GM18909 (cell line): ENCODE results near the gene SLC25A27.

Experiments used
- ATAC-seq: cut with Tn5 transposase; IDR thresholded peaks from one replicate; pipeline ENCODE4 v1.9.1; 2021; ENCODE audit warnings: mild to moderate bottlenecking; ENCODE audit not compliant: unreplicated experiment, poor library complexity

SLC25A27 gene

DNA sequence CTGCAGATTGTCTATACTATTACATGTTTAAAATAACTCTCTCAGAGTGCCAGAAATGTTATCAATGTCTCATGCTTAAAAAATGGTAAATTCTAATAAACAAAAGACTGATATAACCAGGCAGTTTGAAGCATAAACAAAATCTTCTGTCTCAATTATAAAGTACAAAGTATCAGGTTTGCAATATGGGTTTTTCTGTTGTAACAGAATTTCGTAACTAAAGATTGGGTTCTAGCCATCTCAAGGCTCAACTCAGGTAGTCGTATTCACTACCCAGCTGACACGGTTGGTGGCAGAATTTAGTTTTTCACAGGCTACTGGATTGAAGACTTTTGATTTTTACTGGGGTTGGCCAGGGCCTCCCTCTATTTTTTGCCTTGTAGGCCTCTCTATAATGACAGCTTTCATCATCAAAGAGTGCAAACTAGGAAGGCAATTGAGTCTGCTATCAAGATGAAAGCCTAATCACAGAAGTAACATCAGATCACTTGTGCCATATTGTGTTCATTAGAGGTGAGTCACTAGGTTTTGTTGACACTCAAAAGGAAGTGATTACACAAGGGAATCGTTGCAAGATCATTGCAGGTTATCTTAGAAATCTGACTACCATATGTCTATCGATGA lies 3.8 kb upstream of the SLC25A27 start:
- no peak for ATAC-seq

DNA sequence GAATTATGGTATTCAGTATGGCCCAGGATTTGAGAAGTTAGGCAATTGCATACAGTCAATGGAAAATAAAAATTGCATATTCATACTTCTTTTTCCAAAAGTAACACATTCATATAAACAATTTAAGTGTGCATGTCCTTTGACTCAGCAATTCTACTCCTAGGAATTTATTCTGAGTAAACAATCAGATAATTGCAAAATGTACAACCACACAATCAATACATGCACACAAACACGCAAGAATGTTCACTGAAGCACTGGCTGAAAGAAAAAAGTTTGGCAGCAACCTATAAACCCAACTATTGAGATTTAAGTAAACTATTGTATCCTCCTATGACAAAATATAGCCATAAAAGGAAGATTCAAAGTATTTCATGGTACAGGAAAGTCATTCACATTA lies 1.8 kb upstream of the SLC25A27 start:
- ATAC-seq, result no peak

- ATAC-seq, result no peak
Observed at GRCh38 chr6:46651816-46652215, 959 bp upstream of the SLC25A27 start.

- ATAC-seq, result no peak
Observed at GRCh38 chr6:46652232-46652602, 558 bp upstream of the SLC25A27 start.

GRCh38 chr6:46653439-46654195 lies 842 bp downstream of the SLC25A27 start:
- ATAC-seq, result no peak

DNA sequence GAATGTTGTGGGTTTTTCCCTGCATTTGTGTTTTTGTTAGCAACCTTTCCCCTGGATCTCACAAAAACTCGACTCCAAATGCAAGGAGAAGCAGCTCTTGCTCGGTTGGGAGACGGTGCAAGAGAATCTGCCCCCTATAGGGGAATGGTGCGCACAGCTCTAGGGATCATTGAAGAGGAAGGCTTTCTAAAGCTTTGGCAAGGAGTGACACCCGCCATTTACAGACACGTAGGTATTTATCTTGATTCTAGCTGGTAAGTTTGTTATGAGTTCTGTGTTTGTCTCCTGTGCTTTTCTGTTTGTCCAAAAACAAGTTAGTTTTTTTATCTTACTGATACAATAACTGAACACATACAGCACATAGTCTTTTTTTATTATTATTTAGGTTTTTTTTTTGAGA lies 3.0 kb downstream of the SLC25A27 start:
- no peak for ATAC-seq

GRCh38 chr6:46657642-46658041 lies 4.9 kb downstream of the SLC25A27 start:
- ATAC-seq, result no peak

DNA sequence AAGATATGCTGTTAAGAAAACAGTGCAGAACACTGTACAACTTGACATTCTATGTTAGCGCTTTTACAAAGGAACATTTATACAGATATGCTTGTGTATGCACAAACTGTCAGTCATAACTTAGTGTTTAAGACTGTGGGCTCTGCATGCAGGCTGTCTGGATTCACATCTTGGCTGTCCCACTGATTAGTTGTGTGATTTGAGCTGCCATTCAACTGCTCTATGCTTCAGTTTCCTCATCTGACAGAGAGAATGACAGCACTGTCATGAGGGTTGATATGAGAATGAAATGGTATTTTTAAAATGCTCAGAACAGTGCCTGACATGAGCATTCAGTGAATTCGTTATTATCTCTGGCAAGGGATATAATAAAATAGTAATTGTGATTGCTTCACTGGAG lies 8.7 kb downstream of the SLC25A27 start:
- ATAC-seq, result no peak

GRCh38 chr6:46667377-46667776 lies 14.6 kb downstream of the SLC25A27 start:
- ATAC-seq, result no peak

GRCh38 chr6:46674410-46674809 lies 21.6 kb downstream of the SLC25A27 start:
- no peak for ATAC-seq

DNA sequence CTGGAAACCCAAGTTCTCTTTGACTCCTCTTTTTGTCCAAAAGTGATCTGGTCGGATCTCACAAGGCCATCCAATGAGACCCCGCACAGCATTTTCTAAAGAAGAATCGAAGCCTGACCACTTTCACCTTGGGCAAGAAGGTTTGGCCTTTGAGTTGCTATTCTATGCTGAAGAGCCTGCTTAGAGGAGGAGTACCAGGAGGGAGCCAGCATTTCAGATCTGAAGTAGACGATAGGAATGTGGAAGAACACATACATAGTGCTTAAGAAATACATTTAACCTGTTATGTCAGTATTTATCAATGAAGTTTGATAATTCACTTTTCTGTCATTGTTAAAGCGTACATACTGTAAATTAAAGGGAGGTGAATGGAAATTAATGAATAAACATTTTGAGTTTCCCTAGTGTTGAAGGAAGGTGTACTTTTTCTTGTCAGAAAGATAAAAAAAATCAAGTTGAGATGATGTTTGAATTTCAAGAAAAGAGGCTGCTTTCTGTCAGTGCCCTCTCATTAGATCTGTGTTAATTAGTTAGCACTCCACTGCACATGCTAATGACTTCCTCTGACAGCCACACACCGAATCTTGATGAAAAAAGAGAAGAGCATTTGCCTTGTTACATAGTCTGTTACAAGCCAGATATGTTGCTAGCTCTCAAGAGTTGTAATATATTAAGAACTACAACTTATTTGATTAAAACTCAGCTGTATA lies 24.0 kb downstream of the SLC25A27 start:
- ATAC-seq, result no peak

GRCh38 chr6:46677314-46677654 lies 24.5 kb downstream of the SLC25A27 start:
- no peak for ATAC-seq

DNA sequence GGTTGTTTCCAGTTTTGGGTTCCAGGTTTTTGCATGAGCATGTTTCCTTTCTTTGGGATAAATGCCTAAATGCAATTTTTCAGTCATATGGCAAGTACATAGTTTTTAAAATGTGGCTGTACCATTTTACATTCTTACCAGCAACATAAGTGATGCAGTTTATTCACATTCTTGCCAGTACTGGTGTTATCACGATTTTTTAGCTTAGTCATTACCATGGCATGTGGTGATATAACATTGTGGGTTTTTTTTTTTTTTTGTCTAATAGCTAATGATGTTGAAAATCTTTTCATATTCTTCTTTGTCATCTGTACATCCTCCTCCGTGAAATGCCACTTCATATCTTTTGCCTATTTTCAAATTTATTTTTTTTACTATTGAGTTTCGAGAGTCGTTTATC lies 32.0 kb downstream of the SLC25A27 start:
- no peak for ATAC-seq

DNA sequence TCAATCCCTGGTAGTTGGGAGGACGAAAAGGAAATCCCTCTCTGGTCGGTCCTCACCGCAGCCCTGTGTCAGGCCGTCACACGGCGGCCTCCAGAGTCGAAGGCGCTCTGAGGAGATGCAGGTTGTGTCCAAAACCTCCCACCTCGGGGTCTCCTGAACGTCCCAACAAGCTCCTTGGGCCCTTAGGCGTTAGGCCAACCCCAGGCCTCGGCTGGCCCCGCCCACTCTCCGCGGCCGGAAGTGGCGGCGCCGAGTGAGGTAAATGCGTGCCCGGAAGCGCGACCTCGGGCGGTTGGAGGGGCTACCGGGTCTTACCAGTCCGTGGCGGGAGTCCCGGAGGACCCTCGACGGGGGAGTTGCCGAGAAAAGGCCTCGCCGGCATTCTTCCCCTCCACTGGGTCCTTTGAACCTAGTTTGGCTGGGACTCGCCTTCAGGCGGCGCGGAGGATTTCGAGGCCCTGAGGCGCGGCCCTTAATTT lies 34.9 kb downstream of the SLC25A27 start, which contains the start of gene TDRD6:
TSS of gene TDRD6 (plus strand) at position 267 of the 479 bp plus-strand sequence. CDS start 244 bp downstream, outside the sequence.
- ATAC-seq, result no peak

DNA sequence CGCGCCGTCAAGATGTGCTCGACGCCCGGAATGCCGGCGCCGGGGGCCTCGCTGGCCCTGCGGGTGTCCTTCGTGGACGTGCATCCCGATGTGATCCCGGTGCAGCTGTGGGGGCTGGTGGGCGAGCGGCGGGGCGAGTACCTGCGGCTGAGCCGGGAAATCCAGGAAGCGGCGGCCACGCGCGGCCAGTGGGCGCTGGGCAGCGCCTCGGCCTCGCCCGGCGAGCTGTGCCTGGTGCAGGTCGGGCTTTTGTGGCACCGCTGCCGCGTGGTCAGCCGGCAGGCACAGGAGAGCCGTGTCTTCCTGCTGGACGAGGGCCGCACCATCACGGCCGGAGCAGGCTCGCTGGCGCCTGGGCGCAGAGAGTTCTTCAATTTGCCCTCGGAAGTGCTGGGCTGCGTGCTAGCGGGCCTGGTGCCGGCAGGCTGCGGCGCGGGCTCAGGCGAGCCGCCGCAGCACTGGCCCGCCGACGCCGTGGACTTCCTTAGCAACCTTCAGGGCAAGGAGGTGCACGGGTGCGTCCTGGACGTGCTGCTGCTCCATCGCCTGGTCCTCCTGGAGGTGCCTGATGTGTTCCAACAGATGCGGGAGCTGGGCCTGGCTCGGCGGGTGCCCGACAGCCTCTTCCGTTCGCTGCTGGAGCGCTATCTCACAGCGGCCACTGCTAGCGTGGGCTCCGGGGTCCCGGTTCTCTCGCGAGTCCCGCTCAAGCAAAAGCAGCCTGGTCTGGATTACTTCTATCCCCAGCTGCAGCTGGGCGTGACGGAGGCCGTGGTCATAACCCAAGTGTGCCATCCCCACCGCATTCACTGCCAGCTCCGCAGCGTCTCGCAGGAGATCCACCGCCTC lies 35.6 kb downstream of the SLC25A27 start:
- ATAC-seq, result no peak

GRCh38 chr6:46688966-46689335 lies 36.2 kb downstream of the SLC25A27 start:
- ATAC-seq, result no peak

DNA sequence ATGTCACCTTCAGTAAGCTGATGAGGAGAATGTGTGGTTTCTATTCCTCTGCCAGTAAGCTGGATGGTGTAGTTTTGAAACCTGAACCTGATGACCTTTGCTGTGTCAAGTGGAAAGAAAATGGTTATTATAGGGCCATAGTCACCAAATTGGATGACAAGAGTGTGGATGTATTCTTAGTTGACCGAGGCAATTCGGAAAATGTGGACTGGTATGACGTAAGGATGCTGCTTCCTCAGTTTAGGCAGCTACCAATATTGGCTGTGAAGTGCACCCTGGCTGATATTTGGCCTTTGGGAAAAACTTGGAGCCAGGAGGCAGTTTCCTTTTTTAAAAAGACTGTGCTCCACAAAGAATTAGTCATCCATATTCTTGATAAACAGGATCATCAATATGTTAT lies 36.9 kb downstream of the SLC25A27 start:
- no peak for ATAC-seq

GRCh38 chr6:46690141-46690755 lies 37.5 kb downstream of the SLC25A27 start:
- ATAC-seq, result no peak

GRCh38 chr6:46690911-46691451 lies 38.2 kb downstream of the SLC25A27 start:
- no peak for ATAC-seq

- ATAC-seq, result no peak
Observed at GRCh38 chr6:46699970-46700369, 47.2 kb downstream of the SLC25A27 start.
